MG63 (cell line): ENCODE measurements around the gene HTRA3. TPM values are rescaled to one million over a fixed set of nuclear protein-coding genes. Genes with fewer than 3 reads are reported as not detected.

Experiments used
- DNase-seq: peaks from one replicate; pipeline ENCODE4 v3.0.0-alpha.2; 2020
- H3K27me3 ChIP-seq: fragments of 250-450 bp; sonication (Bioruptor Pico); 2 replicates; pipeline ENCODE4 v1.5.1; 2020; ENCODE audit warnings: mild to moderate bottlenecking, moderate library complexity
- H3K36me3 ChIP-seq: fragments of 250-450 bp; sonication (Bioruptor Pico); 2 replicates; pipeline ENCODE4 v1.5.1; 2020; ENCODE audit warnings: mild to moderate bottlenecking, moderate library complexity
- H3K4me3 ChIP-seq: fragments of 250-450 bp; sonication (Bioruptor Pico); 2 replicates; pipeline ENCODE4 v1.5.1; 2020; ENCODE audit warnings: mild to moderate bottlenecking, moderate library complexity
- H3K9me3 ChIP-seq: fragments of 250-450 bp; sonication (Bioruptor Pico); 2 replicates; pipeline ENCODE4 v1.5.1; 2020; ENCODE audit warnings: mild to moderate bottlenecking, moderate library complexity
- total RNA-seq: library from RNA; depleted of rRNA; stranded (reverse); fragments of >200 nt; shearing (Covaris generic); gene quantifications from 2 replicates; pipeline ENCODE4 v1.2.3, GENCODE V29; 2014; ENCODE audit warnings: low replicate concordance

Gene HTRA3
- total RNA-seq, 1 experiment from 2014 or later: 1.3 TPM

GRCh38 chr4:8241895-8242696, 27.5 kb upstream of the HTRA3 start:
- no peaks in the 10 kb centered on the region for H3K9me3 ChIP-seq
- peak; percentile 75 for DNase-seq
- no peak overlapping the region for H3K4me3 ChIP-seq
- H3K27me3 ChIP-seq: no peaks in the 10 kb centered on the region
- no peaks in the 10 kb centered on the region for H3K36me3 ChIP-seq

- H3K36me3 ChIP-seq: no peaks in the 10 kb centered on the region
- no peak overlapping the region for H3K4me3 ChIP-seq
- no peaks in the 10 kb centered on the region for H3K27me3 ChIP-seq
- no peaks in the 10 kb centered on the region for H3K9me3 ChIP-seq
- DNase-seq: no peak
Observed at GRCh38 chr4:8242782-8243560, 26.6 kb upstream of the HTRA3 start.

GRCh38 chr4:8244001-8244757, 25.4 kb upstream of the HTRA3 start:
- Histone ChIP-seq H3K36me3 (no peaks in the 10 kb centered on the region), H3K27me3 (no peaks in the 10 kb centered on the region), H3K4me3 (no peak overlapping the region), H3K9me3 (no peaks in the 10 kb centered on the region)
- no peak for DNase-seq

GRCh38 chr4:8244931-8245460, 24.6 kb upstream of the HTRA3 start:
- no peak for DNase-seq
- Histone ChIP-seq H3K27me3 (no peaks in the 10 kb centered on the region), H3K9me3 (no peaks in the 10 kb centered on the region), H3K36me3 (no peaks in the 10 kb centered on the region), H3K4me3 (no peak overlapping the region)

GRCh38 chr4:8245884-8246833, 23.4 kb upstream of the HTRA3 start:
- no peak for DNase-seq
- Histone ChIP-seq H3K36me3 (no peaks in the 10 kb centered on the region), H3K4me3 (no peak overlapping the region), H3K9me3 (no peaks in the 10 kb centered on the region), H3K27me3 (no peaks in the 10 kb centered on the region)

- Histone ChIP-seq H3K27me3 (no peaks in the 10 kb centered on the region), H3K4me3 (no peak overlapping the region), H3K36me3 (no peaks in the 10 kb centered on the region), H3K9me3 (no peaks in the 10 kb centered on the region)
- DNase-seq: no peak
Observed at GRCh38 chr4:8247047-8247930, 22.3 kb upstream of the HTRA3 start.

GRCh38 chr4:8248091-8248490, 21.5 kb upstream of the HTRA3 start:
- Histone ChIP-seq H3K4me3 (no peak overlapping the region), H3K9me3 (no peaks in the 10 kb centered on the region), H3K36me3 (no peaks in the 10 kb centered on the region), H3K27me3 (no peaks in the 10 kb centered on the region)
- DNase-seq: no peak

- Histone ChIP-seq H3K4me3 (no peak overlapping the region), H3K27me3 (no peaks in the 10 kb centered on the region), H3K36me3 (no peaks in the 10 kb centered on the region), H3K9me3 (no peaks in the 10 kb centered on the region)
- DNase-seq: no peak
Observed at GRCh38 chr4:8250227-8250626, 19.3 kb upstream of the HTRA3 start.

GRCh38 chr4:8250637-8251036, 18.9 kb upstream of the HTRA3 start:
- DNase-seq: no peak
- Histone ChIP-seq H3K4me3 (no peak overlapping the region), H3K36me3 (no peaks in the 10 kb centered on the region), H3K9me3 (no peaks in the 10 kb centered on the region), H3K27me3 (no peaks in the 10 kb centered on the region)

GRCh38 chr4:8251110-8251883, 18.3 kb upstream of the HTRA3 start:
- H3K4me3 ChIP-seq: no peak overlapping the region
- H3K9me3 ChIP-seq: no peaks in the 10 kb centered on the region
- DNase-seq: no peak
- no peaks in the 10 kb centered on the region for H3K36me3 ChIP-seq
- no peaks in the 10 kb centered on the region for H3K27me3 ChIP-seq

GRCh38 chr4:8252301-8253173, 17.0 kb upstream of the HTRA3 start:
- DNase-seq: no peak
- no peaks in the 10 kb centered on the region for H3K27me3 ChIP-seq
- H3K9me3 ChIP-seq: no peaks in the 10 kb centered on the region
- H3K4me3 ChIP-seq: no peak overlapping the region
- no peaks in the 10 kb centered on the region for H3K36me3 ChIP-seq

GRCh38 chr4:8254076-8254475, 15.5 kb upstream of the HTRA3 start:
- no peak overlapping the region for H3K4me3 ChIP-seq
- DNase-seq: no peak
- no peaks in the 10 kb centered on the region for H3K36me3 ChIP-seq
- H3K9me3 ChIP-seq: no peaks in the 10 kb centered on the region
- H3K27me3 ChIP-seq: no peaks in the 10 kb centered on the region

- Histone ChIP-seq H3K27me3 (no peaks in the 10 kb centered on the region), H3K9me3 (no peaks in the 10 kb centered on the region), H3K4me3 (no peak overlapping the region), H3K36me3 (no peaks in the 10 kb centered on the region)
- peak; percentile 82 for DNase-seq
Observed at GRCh38 chr4:8255698-8256441, 13.7 kb upstream of the HTRA3 start.
